ENCODE data around the gene PIGC.

GRCh38 chr1:172478485-172478884 lies 34.6 kb upstream of the PIGC start:
- TF ChIP-seq CTCF (IDR thresholded peaks at IDR 0.05) (no peak), POLR2A (IDR thresholded peaks at IDR 0.05) (no peak)

All from body of pancreas (tissue), 4 donors.